Activated gamma-delta T cell treated with Interleukin-2 at 50 U/mL for 16 hours (primary cell): Measurements from ENCODE around the gene CACNA1D.

ENCODE experiments used
- DNase-seq: peaks from one replicate; pipeline ENCODE4 v3.0.0-alpha.2; 2020

Gene CACNA1D

DNA sequence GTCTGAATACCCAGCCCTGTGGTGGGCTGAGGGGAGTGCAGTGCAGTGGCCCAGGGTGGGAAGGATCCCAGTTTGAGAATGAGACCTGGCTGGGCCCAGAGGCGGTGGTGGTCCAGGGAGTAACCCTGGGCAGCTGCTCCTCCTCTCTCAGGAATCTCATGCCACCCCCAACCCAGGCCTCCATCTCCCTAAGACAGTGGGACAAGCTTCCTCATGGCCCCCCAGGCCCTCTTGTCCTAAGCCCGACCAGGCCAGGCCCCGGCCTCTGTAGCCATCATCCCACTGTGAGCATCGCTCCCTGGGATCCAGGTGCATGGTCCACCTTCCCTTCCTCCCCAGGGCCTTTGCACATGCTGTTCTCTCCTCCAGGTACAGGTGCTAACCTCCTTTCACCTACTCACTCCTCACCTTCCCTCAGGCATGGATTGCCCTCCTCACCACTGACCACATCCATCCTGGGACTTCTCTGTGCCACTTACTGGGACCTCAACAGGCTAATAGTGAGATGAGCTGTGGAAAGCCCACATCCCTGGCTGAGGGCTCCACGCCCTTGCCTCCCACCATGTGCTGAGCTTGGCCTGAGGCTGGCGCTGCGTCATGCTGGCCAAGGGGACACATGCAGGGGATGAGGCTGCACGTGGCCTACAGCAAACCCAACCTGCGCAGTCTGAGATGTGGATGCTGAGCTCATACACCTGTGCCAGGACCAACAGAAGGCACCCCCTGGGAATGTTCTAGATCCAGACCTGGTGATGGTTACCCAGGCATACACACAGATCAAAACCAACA, 341.9 kb downstream of the CACNA1D start:
- no peak for DNase-seq

DNA sequence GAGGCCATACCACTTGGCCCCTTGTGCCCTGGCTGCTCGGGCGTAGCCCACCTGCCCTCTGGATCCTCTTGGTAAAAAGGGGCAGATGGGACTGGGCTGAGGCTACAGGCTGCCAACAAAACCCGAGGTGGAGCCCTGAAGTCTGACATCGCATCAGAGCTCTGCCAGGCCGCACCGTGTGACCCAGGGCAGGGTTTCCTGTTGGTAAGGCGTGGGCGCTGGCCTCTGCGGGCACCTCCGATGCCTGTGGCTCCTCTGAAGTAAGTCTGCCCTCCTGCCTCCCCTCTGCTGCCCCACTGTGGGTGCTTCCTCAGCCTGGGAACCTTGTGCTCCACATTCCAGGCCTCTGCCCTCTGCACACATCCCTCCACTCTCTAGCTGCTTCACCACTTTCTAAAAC, 342.9 kb downstream of the CACNA1D start:
- DNase-seq: no peak

DNA sequence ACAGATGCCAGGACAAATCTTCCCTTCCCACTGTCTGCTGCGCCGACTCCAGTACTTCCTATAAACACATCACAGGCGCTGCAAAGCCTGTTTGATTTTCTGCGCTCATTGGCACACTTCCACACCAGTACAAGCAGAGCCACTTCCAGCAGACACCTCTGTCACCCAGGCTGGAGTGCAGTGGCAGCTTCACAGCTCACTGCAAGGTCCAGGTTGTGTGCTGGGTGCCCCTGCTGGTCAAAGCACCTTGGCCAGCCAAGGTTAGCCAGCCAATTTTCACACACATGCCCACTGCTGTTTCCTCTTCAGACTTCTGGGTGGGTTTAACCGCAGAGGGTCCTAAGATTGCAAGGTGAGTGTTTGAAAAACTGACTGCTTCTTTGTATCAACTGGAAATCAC, 346.9 kb downstream of the CACNA1D start:
- DNase-seq: no peak

DNA sequence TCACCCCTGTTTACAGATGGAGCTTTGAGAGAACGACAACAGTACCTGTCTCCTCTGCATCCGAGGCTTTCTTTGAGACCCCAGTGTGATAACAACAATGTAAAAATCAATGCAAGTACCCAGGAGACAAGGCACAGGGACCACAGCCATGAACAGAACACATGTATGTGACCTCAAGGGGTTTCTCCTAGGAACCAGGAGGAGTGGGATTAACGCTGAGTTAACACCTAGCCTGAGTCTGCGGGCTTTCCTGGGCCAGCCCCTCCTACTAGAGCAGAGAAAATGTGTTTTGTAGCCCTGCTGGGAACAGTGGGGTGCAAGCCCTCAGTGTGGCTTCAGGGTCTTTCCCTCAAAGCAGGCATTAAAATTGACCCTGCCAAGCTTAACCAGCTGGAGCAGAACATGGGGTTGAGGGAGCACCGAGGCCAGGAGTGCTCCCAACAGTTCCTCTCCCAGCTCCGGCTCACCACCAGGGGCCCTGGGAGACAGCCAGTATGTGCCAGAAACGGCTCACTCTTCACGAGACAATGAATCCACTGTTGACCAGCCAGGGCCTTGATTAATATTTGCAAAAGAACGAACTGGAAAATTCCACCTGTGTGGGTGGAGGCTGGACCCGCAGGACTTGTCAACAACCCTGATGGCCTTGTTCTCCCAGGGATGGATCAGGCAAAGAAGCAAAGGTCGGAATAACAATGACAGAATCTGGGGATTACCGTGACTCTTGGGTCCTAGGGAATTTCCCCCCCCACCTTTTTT, 348.2 kb downstream of the CACNA1D start:
- no peak for DNase-seq

DNA sequence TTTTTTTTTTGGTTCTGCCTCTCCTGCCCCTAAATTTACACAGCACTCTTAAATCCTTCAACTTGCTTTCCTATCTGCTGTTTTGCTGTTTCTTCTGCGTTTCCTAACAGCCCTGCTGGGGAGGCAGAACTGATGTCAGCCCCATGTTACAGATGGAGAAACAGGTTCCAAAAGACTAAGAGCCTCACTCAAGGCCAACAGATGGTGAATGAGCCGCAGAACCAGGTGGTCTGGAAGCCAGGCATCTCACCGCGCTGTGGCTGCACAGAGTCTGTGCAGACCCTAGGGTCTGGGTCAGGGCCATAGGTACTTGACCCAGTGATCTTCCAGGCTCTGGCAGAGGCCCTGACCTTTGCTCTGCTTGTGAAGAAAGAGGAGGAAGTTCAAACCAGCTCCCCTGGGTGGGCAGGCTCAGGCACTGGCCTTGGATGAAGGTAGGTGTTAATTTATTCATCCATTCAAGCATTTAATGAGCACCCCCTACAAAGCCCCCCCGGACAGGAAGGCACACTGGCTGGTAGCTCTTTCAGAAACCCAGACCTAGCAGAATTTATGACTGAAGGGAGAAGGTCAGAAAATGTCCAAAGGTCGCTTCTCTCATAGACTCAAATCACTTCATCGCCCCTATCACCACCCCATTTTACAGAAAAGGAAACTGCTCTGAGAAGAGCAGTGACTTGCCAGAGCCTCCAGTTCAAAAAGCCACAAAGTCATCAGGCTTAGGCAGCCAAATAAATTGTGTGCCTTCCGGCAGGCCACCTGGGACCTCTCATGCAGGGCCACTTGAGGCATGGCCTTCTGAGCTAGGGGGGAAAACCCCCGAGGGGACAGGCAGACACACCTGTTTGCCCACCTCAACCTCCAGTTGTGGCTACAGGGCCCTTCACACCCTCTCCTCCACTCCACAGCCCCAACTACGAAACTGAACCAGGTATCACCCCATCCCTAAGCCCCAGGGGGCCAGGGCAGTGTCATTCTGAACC, 349.1 kb downstream of the CACNA1D start:
- no peak for DNase-seq

DNA sequence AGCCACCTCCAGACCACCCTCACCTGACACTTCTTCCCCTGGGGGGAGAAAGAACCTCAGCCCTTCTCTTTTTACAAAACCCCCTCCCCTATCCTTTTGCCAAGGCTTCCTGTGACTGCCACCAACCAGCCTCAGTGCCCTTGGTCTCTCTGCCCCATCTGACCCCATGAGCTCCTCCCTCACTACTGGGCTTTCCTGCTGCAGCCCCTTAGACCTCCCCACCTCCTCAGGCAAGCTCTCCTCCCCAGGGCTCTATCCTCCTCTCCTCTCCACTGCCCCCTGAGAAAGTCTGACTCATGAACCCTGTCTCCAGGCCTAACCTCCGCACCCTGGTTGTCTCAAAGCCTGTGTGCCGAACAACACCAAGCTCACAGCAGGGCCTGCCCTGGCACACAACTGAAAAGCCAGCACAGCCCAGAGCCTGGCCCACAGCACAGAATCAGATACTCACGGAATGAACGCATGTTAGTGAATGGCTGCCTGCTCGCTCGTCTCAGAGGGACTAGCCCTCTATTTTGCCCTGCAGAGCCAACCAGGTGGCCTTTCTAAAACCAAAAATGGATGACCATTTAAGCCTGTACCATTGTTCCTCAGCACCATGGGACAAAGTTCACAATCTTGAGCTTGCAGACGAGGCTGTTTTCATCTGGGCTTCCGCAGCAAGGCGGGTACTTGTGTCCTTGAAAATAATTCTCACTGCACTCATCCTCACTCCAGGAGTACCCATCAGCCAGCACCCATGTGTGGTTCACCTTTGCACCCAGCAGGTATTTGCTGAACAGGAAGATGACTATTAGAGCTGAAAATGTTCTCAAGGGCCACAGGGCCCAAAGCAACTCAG, 350.1 kb downstream of the CACNA1D start:
- no peak for DNase-seq

DNA sequence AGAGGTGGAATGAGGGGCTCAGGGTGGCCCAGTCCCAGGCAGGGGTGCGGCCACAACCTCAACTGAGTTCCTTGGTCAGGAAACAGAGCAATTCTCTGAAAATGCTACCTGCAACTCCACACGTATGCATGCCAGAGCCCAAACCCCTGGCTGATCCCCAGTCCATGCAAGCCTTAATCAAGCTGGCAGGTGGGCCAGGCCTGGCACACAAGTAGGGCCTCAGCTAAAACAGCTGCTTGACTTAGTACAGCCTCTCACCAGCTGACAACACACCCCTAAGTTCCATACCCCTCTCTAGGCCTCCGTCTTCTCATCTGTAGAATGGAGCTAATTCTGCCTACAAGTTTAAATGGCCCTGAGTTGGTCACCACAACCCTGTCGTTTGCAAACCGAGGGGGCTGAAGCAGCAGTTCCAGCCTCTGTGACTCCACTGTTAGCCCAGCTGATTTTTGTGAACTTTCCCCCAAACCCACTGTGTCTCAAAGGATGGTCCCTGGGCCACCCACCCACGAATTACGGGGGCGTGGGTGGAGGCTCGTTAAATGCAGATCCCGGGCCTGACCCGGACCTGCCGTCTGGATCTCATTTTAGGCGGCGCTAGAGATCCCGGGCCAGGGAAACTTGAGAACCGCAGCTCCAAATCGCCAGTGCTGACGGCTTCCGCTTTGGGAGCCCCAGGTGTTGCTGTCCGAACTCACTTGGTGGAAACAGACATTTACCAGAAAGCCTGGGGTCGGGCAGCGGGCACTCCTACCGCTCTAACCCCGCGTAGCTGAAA, 350.9 kb downstream of the CACNA1D start:
- no peak for DNase-seq

DNA sequence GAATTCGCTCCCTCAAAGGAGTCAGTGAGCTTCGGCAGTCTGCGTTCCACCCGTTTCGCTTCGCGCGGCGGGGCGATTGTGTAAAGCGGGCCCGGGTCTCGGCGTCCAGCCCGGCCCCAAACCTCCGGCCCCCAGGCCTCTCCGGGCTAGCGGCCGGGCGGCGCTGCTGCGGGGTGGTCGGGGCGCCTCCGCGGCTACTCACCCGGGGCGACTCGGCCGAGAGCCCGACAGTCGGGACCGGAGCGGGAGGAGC, 351.4 kb downstream of the CACNA1D start:
- no peak for DNase-seq

DNA sequence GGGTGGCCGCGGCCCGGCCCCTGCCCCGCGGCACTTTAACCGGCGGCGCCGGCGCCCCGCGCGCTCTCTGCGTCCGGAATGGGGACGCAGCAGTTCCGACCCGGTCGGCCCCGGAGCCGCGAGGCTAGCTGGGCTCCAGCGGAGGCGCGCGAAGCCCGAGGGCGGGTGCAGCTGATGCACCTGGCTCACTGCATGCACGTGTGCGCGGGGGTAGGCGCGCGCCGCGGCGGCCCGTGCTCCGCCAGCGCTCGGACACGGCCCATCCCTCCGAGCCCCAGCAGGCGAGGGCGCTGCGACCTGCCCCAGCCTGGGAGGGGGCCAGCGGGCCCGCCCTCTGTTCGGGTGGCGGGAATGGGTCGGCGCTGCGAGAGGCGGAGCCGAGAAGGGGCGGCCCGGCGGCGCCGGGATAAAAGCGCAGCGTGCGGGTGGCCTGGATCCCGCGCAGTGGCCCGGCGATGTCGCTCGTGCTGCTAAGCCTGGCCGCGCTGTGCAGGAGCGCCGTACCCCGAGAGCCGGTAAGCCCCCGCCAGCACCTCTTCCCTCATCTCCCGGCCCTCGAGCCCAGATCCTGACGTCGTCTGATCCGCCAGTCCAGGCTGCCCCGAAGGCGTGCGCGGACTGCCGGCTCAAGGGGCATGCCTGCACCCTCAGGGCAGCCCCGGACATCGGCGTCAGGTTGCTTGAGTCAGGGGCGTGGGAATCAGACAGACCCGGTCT, 351.9 kb downstream of the CACNA1D start, which contains the start of the genes CHDH and IL17RB:
Gene CHDH (minus strand): TSS at position 286 of the 717 bp plus-strand sequence. CDS start 22,411 bp downstream, outside the sequence.
Gene IL17RB (plus strand): TSS at position 435 of the 717 bp plus-strand sequence. CDS start 21 bp downstream, at position 456.
- no peak for DNase-seq

DNA sequence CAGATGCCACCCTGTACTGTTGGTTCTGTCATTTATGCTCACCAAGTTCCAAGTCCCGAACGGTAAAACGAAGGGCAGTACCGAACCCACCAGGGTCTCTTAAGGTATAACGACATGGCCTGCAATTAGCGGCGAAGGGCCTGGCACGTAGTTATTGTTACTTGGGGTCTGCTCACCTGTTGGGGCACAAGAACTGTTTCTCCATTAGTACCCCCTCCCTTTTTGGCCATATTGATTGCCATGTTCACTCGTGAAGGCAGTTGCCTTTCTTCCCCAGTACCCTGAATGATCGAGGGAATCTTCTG, 352.4 kb downstream of the CACNA1D start:
- no peak for DNase-seq

DNA sequence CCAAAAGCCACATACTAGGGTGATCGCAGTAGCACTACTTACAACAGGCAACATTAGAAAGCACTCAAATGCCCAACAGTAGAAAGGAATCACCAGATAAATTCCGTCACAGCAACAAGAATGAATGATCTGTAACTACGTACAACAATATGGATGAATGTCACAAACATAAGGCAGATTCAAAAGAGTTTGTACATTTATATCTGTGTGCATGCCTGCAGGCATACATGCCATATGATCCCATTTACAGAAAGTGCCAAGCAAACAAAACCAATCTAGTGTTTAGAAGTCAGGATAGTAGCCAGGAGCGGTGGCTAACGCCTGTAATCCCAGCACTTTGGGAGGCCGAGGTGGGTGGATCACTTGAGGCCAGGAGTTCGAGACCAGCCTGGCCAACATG, 355.5 kb downstream of the CACNA1D start:
- DNase-seq: no peak

DNA sequence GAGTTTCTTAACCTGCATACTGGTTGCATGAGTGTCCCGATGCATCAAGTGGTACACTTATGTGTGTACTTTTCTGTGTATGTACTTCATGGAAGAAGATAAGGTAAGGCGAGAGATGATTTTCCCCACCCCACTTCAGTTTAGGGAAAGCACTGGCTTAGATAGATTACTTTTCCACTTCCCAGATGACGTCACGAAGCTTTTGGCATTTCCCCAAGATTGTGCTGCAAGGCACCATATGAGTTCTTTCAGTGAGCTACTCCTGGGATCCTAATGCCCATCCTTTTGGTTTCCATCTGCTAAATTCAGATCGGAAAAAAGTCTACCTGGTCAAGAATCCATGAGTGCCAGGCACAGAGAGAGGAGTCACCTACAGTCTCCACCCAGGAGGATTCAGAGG, 356.5 kb downstream of the CACNA1D start:
- DNase-seq: no peak

DNA sequence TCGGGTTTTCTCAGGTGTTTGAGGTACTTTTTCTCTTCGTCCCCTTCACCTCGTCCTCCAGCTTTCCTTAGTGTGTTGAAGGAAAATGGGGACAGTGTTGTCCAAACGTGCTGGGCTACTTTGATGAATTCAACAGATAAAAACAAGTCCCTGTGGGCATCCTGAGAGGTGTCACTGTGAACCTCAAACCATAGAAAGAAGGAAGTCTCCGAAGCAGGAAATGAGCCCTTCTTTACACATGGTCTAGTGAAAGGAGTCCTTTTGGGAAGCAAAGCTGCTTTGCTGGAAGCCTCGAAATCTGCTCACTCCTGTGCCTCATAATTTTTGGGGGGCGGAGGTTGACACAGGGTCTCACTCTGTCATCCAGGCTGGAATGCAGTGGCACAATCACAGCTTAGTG, 362.6 kb downstream of the CACNA1D start:
- no peak for DNase-seq

DNA sequence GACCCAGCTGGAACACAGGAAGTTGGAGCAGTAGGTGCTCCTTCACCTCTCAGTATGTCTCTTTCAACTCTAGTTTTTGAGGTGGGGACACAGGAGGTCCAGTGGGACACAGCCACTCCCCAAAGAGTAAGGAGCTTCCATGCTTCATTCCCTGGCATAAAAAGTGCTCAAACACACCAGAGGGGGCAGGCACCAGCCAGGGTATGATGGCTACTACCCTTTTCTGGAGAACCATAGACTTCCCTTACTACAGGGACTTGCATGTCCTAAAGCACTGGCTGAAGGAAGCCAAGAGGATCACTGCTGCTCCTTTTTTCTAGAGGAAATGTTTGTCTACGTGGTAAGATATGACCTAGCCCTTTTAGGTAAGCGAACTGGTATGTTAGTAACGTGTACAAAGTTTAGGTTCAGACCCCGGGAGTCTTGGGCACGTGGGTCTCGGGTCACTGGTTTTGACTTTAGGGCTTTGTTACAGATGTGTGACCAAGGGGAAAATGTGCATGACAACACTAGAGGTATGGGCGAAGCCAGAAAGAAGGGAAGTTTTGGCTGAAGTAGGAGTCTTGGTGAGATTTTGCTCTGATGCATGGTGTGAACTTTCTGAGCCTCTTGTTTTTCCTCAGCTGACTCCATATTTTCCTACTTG, 363.8 kb downstream of the CACNA1D start:
- no peak for DNase-seq

DNA sequence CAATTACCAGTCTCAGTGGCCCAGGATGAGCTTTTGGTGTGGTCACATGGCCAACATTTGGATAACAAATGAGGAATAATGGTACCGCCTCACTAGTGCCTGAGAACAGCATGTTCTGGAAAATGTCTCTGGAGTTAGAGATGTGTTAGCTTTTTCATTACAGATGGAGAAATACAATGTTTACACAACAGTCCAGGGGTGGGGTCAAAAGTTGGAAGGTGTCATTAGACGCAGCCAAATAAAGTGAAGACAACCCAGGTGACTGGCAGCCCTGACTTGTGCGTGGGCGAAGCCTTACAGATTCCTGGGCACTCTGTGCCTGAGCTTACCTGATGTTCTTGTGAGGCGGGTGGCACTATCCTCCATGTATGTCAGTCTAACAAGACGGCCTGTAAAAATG, 364.8 kb downstream of the CACNA1D start:
- DNase-seq: no peak

DNA sequence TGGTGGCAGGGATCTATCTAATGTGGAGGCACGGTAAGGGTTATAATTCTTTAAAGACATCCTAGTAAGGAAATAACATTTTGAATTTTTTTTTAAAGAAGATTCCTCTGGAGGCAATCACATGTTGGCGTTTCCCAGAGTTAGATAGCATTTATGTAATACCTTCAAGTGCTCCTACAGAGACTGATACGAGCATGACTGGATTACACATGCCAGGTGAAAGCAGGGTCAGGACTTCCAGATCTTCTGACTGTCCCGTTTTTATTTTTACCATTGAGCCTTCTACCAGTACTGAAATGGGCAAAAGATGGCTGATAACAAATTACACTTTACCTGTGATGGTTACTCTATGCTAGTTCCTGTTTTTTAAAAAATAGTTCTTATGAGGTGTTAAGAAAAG, 365.8 kb downstream of the CACNA1D start:
- DNase-seq: no peak

DNA sequence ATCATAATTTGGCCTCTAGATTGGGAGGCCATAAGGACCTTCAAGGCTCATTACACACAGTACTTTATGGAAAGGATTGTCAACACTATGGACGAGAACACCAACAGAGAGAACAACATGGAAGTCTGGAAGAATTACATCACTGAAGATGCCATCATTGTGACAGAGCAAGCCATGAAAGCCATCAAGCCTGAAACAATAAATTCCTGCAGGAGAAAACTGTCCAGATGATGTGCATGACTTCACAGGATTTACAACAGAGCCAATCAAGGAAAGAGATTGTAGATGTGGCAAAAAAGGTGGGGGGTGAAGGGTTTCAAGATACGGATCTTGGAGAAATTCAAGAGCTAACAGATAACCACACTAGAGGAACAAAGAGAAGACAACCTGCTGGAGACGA, 367.8 kb downstream of the CACNA1D start:
- DNase-seq: no peak

DNA sequence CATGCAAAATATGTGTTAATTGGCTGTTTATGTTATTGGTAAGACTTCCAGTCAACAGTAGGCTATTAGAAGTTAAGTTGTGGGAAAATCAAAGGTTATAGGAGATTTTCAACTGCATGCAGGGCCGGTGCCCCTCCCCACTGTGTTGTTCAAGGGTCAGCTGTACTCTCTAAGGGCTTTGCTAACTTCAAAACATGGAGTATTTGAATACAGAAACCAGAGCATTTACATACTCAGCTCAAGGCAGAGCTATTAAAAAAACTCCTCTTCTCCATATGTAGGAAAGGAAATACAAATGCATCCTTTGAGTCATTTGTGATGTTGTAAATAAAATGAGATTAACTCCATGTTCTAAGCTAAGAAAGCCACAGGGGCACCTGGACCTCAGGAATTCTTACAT, 368.7 kb downstream of the CACNA1D start:
- no peak for DNase-seq
